ENCODE results near the gene WNT7B.

Gene WNT7B

GRCh38 chr22:45971408-45972028 is 5.4 kb downstream of the WNT7B start:
- no peak for DNase-seq (ENCODE audit: low spot score)

DNA sequence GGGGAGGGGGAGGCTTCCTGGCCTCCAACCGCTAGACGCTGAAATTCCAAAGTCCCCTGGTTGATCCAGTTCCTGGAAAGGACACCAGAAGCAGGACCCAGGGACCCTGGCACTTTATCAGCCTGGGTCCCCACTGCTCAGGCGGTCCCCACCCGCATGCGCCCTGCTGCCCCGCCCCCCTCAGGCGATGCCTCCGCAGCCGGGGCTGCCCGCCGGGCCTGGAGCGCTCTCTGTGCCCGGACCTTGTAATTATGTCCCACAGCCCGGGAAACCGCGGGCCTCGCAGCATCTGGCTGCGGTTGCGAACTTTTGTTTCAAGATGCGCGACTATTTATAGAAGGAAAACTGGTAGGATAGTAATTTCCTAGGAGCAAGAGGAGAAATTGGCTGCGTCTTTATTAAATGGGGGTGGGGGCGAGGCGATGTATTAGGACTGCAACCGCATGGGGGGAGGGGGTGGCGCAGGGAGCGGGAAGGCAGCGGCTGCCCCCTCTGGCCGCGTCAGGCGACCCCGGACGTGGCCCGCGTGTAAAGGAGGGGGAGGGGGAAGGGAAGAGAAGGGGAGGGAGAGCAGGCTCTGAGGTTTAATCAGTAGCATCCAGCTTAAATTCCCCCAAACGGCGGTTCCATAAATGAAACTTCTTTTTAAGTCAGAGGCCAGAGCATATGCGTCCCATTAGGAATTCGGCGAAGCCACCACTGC is 6.1 kb downstream of the WNT7B start:
- no peak for DNase-seq (ENCODE audit: low spot score)

DNA sequence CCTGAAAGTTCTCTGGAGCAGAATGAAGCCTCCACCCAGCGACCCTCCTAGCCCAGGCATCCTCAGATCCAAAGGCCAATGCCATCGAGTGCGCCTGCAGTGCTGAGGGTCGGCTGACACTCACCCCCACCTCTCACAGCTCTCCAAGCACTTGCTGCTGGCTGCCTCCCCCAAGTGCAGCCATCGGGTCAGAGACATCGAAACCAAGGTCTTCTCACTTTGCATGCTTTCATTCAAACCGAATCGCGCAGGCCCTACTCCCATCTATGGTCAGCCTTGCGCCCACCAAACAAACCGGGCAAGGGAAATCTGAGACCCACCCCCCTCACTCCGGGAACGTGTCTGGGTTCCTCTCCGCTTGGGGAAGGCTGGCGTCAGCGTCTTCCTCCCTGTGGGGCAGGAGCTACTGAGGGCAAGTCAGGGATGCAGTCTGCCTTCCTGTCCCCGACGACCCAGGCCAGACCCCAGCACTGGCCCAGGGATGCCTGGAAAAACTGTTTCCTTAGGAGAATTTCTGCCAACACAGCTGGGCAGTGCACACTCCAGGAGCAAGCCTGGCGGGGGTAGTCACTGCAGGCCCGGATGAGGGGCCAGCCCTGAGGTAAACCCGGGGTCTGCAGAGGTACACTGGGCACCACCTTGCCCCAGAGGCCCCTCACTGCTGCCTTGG is 7.0 kb downstream of the WNT7B start:
- no peak for DNase-seq (ENCODE audit: low spot score)

DNA sequence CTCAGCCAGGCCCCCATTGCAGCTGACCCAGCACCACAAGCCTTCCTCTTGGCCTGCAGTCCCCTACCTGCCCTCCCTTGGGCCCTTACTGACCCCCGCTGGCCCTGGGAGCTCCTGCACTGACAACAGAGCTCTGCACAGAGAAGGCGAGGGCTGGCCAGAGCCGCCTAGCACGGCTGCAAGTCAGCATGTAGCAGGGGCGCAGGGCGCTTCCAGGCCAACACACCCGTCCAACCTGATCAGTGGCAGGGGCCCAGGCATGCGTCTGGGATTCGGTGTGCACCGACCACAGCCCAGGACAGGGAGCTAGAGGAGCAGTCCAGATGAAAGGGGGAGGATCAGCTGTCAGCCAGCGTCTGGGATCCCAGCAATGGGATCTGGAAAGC is 7.6 kb downstream of the WNT7B start:
- DNase-seq (ENCODE audit: low spot score): no peak

DNA sequence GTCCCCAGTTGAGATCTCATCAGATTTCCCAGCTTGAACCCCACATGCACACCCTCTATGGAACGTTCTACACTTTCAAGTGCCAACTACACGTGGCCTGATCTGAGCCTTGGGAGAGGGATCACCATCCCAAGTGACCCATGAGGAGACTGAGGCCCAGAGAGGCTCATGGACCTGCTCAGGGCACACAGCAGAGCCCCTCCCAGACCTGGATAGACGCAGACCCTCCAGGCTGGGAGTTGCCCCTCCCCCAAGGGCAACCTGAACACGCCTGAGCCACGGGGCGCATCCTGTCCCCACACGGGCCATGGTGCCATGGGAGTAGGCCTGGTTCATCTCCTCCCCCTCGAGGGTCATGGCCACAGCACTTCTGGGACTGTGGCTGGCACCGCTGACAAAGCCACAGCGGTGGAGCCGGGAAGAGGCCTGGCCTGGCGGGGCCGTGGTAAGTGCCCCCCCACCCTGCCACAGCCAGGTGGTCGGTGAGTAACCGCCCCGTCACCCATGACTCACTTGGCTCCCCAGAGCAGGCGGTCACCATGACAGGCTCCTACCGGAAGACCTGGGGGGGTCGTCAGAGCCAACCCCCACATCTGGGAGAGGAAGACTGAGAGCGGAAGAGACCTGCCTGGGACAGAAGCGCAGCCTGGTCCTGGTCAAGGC is 8.1 kb downstream of the WNT7B start:
- DNase-seq (ENCODE audit: low spot score): no peak

DNA sequence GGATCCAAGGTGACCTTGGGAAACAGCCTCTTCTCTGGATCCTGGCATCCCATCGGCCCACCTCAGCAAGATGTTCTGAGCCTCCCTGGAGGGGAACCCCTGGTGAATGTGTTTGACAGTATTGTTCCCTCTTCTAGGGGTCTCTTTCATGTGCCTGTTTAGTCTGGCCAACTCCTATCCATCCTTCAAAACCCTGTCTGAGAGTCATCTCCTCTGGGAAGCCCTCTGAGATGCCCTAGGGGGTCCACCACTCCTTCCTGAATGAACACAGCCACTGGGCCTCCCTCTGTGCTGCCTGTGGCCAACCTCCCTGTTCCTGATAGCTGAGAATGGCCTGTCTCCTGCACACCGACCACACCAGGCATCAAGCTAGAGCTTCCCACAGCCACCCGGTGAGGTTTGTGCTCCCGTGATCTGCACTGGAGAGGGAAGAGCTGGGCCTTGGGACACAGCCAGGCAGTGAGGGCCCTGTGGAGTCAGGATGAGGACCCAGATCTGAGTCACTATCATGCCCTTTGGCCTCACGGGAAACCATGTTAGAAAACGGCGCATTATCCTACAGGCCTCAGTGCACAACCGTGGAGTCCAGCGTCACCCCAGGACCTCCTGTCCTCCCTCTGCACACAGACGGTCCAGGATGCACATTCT is 8.8 kb downstream of the WNT7B start:
- no peak for DNase-seq (ENCODE audit: low spot score)

DNA sequence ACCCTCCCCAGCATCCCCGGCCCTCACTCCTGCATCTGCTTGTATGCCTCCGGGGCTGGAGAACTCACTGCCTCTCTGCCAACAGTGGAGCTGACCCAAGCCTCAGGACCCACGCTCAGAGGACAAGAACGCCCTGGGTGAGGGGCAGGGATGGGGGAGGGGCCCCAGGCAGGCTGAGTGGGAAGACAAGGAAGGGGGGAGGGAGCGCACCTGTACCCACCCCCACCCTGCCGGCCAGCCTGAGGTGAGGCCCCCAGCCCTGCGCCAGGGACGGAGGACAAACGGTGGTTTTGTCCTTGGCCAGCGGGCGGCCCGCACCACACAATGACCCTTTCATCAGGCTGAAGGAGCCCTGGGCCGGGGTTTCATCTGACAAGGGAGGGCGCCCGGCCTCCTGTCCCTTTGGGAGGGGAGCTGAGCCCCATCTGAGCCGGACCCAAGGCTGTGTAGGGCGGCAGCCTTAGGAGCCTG is 10.0 kb downstream of the WNT7B start:
- DNase-seq (ENCODE audit: low spot score): no peak

DNA sequence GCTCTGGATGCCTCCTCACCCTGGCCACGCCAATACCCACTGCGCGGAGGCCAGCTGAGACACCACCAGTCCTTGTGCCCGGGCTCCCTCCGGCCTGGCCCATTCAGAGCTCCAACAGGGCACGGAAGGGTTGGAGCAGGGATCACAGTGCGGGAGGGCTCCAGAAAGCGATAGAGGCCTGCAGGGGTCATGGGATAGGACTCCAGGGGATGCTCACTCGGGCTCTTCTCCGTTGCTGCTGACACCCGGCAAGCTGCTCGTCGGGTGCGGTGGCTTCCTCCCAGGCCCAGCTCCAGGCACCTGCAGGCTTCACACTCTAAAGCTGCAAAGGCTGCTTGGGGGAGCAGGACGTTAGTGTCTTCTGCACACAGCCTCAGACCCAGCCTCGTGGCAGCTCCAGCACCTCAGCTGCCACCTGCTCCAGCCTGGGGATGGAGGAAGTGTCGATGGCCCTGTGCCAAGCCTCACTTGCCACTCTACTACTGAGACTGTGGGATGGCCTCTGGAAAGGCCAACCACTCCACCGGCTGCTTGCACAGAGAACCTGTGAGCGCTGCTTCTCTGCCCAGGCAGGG is 10.6 kb downstream of the WNT7B start:
- peak; percentile 33 for DNase-seq (ENCODE audit: low spot score)

DNA sequence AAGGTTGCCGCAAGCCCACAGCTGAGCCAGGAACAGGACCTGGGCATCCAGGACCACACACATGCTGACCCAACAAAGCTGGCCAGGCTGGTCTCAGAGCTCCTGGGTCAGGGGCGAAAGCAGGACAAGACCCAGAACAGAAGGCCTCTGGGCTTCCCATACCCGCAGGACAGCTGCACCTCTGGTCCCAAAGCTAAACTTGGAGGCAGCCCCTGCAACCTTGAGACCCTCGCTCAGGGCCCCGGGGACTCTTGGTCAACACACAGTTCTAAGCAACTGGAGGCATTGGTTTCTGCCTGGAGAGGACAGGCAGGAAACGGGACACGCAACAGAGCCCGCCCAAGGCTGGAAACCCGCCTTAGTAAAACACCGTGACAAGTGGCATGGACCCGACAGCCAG is 11.4 kb downstream of the WNT7B start:
- DNase-seq (ENCODE audit: low spot score): no peak

GRCh38 chr22:45964926-45965527 is 11.9 kb downstream of the WNT7B start:
- no peak for DNase-seq (ENCODE audit: low spot score)

- no peak for DNase-seq (ENCODE audit: low spot score)
These were observed 12.6 kb downstream of the WNT7B start for GRCh38 chr22:45964372-45964771.

- no peak for DNase-seq (ENCODE audit: low spot score)
These were observed 13.1 kb downstream of the WNT7B start for GRCh38 chr22:45963821-45964220.

DNA sequence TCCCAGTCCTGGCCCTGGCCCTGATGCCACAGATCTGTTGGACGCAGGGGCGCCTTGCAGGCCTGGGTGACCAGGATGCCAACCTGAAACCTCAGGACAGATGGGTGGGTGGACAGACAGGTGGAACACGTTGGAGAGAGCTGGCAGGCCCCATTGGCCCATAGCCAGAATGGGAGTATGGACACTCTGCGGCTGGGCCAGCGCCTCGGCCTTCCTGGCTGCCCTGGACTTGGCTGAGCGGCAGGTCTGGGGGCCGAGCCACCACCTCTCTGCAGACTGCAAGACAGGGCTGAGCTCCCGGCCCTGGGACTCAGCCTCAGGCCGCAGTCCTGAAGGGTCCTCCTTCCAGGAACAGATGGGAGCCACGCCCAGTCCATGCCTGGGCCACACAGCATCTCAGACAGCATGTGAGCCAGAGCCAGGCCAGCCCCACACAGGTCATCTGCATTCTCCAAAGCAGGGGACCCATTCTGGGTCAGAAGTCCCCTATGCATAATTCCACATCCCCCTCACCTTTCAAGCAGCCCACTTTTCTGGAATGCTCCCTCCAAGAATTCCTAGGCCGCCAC is 14.1 kb downstream of the WNT7B start:
- no peak for DNase-seq (ENCODE audit: low spot score)

DNA sequence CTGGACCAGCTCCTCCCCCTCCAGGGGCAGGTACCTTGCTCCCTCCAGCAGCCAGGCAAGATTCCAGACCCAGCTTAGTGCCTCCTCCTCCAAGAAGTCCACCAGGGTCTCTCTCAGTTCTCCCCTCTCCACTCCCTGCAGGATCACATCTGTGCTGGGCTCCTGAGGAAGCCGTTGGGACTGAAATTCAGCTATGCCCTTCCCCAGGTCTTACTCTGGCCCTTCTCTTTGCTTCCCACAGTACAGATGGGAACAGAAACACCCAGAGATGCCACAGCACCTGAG is 14.6 kb downstream of the WNT7B start:
- no peak for DNase-seq (ENCODE audit: low spot score)

DNA sequence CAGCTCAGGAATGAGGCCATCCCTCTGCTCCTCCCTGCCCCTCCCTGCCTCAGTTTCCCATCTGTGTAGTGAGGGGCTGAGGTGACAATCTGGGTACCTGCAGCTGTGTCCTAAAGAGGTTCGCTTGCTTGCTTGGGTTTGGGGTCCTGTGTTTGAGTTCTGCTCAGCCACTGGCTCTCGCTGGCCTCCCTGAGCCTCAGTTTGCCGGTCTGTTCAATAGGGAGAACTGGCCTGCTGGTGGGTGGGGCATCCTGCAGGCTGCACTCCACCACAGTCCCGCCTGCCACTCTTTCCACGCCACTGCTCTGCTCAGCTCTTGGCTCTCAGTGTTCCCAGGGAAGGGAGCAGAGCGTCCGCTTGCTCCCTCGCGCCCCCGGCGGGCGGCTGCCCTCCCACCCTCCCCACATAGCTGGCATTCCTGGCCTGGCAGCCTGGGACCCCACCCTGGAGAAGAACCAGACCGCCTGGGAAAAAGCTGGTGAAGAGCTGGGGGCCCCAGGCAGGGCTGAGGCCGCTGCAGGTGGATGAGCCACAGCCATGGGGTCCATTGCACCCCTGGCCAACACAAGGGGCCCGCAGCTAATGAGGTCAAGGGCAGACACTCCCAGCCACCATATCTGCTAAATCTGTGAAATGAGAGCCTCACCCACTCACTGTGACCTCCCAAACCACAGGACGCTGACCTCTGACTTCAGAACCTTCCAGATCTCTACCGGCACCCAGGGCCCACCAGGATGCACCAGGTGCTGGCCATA is 15.1 kb downstream of the WNT7B start:
- DNase-seq (ENCODE audit: low spot score): no peak

DNA sequence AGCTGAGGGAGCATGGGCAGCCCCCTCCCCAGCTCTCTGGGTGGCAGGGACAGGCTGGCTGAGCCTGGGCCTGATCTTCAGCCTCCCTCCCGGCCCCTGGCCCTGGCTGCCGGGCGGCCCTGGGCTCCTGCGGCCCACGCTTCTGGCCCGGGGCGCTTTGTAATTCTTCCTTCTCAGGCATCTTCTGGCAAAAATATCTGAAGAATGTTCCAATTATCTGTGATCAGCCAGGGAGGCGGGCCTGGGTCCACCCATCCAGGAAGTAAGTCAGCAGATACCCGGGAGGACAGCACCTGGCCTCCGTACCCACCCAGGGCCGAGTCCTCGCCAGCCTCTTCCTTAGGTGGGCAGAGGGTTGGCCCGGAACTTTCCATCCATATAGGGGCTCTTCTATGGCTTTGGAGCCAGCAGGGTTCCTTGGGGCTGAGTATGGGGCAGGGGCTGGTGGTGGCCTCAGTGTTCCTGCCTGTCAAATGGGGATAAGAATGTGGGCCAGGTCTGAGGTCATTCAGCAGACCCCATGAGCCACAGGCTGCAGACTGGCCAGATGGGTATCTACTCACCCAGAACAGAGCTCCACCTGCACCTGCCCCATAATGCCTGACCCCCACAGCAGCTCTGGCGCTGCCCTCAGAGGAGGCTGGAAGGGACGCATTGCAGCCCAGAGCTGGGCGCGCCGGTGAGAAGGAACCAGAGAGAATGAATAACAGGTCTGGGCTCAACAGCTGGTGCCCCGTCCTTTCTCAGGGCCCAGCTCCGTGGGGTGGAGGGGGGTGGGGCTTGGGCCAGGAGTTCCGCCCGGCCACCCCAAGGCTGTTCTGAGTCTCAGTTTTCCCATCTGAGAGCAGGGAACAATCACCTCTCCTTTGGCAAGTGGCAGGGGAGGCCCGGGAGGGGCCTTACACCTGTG is 16.2 kb downstream of the WNT7B start:
- DNase-seq (ENCODE audit: low spot score): no peak

DNA sequence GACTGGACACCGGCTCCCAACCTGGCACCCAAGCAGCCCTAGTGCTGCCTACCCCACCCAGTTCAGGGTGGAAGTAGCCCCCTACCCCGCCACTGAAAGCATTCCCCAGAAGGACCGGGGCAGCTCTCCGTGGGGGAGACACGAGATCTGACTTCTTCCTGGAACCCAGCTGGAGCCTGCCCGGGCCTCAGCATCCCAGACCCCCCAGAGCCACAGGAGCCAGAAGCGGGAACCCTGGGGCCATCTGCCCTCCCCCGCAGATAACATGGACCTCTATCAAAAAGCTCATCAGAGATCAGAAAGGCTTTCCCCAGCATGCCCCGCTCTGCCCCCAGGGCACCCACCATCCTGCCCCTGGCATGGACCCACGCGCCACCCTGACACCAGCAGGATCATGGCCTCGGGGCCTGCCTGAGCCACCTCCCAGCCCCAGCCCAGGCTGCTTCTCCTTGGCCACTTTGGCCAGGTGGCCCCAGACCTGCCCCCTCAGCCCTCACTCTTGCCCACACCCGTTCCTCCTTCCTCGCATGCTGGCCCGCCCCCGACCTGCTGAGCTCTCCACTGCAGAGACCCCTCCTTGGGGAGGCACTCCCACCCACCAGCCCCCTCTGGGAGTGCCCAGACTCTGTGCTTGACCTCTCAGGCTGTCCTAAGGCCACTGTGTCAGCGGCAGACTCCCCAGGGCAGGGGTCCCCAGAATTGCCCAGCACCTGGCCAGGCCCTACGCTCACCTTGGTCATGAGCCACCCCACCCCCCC is 17.1 kb downstream of the WNT7B start:
- DNase-seq (ENCODE audit: low spot score): no peak

GRCh38 chr22:45958971-45959370 is 18.0 kb downstream of the WNT7B start:
- DNase-seq (ENCODE audit: low spot score): no peak

- DNase-seq (ENCODE audit: low spot score): no peak
These were observed 19.1 kb downstream of the WNT7B start for GRCh38 chr22:45957826-45958225.

Data from germinal center (tissue), 1 donor.